GM23338 (cell line): ENCODE data around the gene NFRKB. TPM values are rescaled to one million over a fixed set of nuclear protein-coding genes. Genes with fewer than 3 reads are reported as not detected.

Source experiments
- ATAC-seq: fragments of 200-7000 bp; cut with Tn5 transposase; 3 replicates; pipeline ENCODE4 v1.9.1; 2020
- DNase-seq: peaks from one replicate; pipeline ENCODE4 v3.0.0-alpha.2; 2015; ENCODE audit warnings: low spot score
- H2AFZ ChIP-seq: fragments of 200-600 bp; sonication (generic); 2 replicates; pipeline ENCODE4 v1.8.0; 2016; ENCODE audit warnings: antibody characterized with exemption, mild to moderate bottlenecking, moderate library complexity
- H3F3A ChIP-seq: fragments of 200-600 bp; sonication (generic); replicated peaks from 2 replicates; pipeline ENCODE4 v1.8.0; 2017; ENCODE audit warnings: antibody characterized with exemption, mixed run types, low read depth
- H3K27ac ChIP-seq: fragments of 200-600 bp; sonication (generic); 2 replicates; pipeline ENCODE4 v1.6.1; 2016; ENCODE audit warnings: low read depth
- H3K27me3 ChIP-seq: fragments of 200-600 bp; sonication (generic); 2 replicates; pipeline ENCODE4 v1.8.0; 2016; ENCODE audit warnings: mild to moderate bottlenecking, mixed run types, moderate library complexity; ENCODE audit not compliant: insufficient read depth
- H3K36me3 ChIP-seq: fragments of 200-600 bp; sonication (generic); 2 replicates; pipeline ENCODE4 v1.8.0; 2016; ENCODE audit warnings: mild to moderate bottlenecking; ENCODE audit not compliant: insufficient read depth
- H3K4me1 ChIP-seq: fragments of 200-600 bp; sonication (generic); 2 replicates; pipeline ENCODE4 v1.8.0; 2016; ENCODE audit warnings: mild to moderate bottlenecking, moderate library complexity; ENCODE audit not compliant: insufficient read depth
- H3K4me2 ChIP-seq: fragments of 200-600 bp; sonication (generic); 2 replicates; pipeline ENCODE4 v1.7.1; 2017; ENCODE audit warnings: mixed run types
- H3K4me3 ChIP-seq: fragments of 200-600 bp; sonication (generic); 2 replicates; pipeline ENCODE4 v1.6.1; 2016; ENCODE audit warnings: mixed run types
- H3K79me2 ChIP-seq: fragments of 200-600 bp; sonication (generic); replicated peaks from 2 replicates; pipeline ENCODE4 v1.8.0; 2017; ENCODE audit warnings: mild to moderate bottlenecking; ENCODE audit not compliant: insufficient read depth
- H3K9me2 ChIP-seq: fragments of 200-600 bp; sonication (generic); 2 replicates; pipeline ENCODE4 v1.8.0; 2017; ENCODE audit not compliant: insufficient read depth
- H4K20me1 ChIP-seq: fragments of 200-600 bp; sonication (generic); replicated peaks from 2 replicates; pipeline ENCODE4 v1.8.0; 2017; ENCODE audit warnings: mild to moderate bottlenecking; ENCODE audit not compliant: insufficient read depth
- H3K27ac Mint-ChIP-seq: 2 replicates; pipeline ENCODE4 v1.8.0; 2020; ENCODE audit warnings: inconsistent platforms, mild to moderate bottlenecking, moderate library complexity, mixed read lengths
- H3K27me3 Mint-ChIP-seq: 3 replicates; pipeline ENCODE4 v1.8.0; 2022; ENCODE audit warnings: low read depth, mild to moderate bottlenecking, moderate library complexity, mixed read lengths, inconsistent platforms; ENCODE audit not compliant: insufficient read depth, poor library complexity
- H3K36me3 Mint-ChIP-seq: 3 replicates; pipeline ENCODE4 v1.8.0; 2021; ENCODE audit warnings: low read depth, mild to moderate bottlenecking, inconsistent platforms, moderate library complexity, mixed read lengths
- H3K4me1 Mint-ChIP-seq: 3 replicates; pipeline ENCODE4 v1.8.0; 2020; ENCODE audit warnings: mild to moderate bottlenecking, inconsistent platforms, mixed read lengths
- H3K4me3 Mint-ChIP-seq: 3 replicates; pipeline ENCODE4 v1.8.0; 2021; ENCODE audit warnings: moderate library complexity, mild to moderate bottlenecking, inconsistent platforms, mixed read lengths
- H3K9me3 Mint-ChIP-seq: 3 replicates; pipeline ENCODE4 v1.8.0; 2020; ENCODE audit warnings: moderate library complexity, mild to moderate bottlenecking, inconsistent platforms, mixed read lengths
- CREB1 ChIP-seq: fragments of 250-450 bp; sonication (Bioruptor Pico); IDR thresholded peaks from 2 replicates; pipeline ENCODE4 v1.5.0; 2020; ENCODE audit warnings: low read depth, mild to moderate bottlenecking, moderate library complexity
- ETS1 ChIP-seq: IDR thresholded peaks from 2 replicates; pipeline ENCODE4 v1.6.1; 2016; ENCODE audit warnings: antibody characterized with exemption
- REST ChIP-seq: IDR thresholded peaks from one replicate; pipeline ENCODE4 v1.6.1; 2018; ENCODE audit warnings: antibody characterized with exemption; ENCODE audit not compliant: unreplicated experiment
- STAT1 ChIP-seq: IDR thresholded peaks from one replicate; pipeline ENCODE4 v1.6.1; 2016; ENCODE audit warnings: antibody characterized with exemption; ENCODE audit not compliant: unreplicated experiment
- ZNF114 ChIP-seq: fragments of 250-450 bp; sonication (Bioruptor Pico); IDR thresholded peaks from 2 replicates; pipeline ENCODE4 v1.5.0; 2020; ENCODE audit warnings: mild to moderate bottlenecking, moderate library complexity
- ZNF462 ChIP-seq: fragments of 250-450 bp; sonication (Bioruptor Pico); IDR thresholded peaks from 2 replicates; pipeline ENCODE4 v1.5.0; 2020; ENCODE audit warnings: mild to moderate bottlenecking, moderate library complexity
- polyA plus RNA-seq: library from polyadenylated mRNA; unstranded; fragments of >200 nt; fragmentation: Nextera tagmentation; extraction: Ambion mirVana; gene quantifications from 2 replicates; pipeline ENCODE4 v1.2.1, GENCODE V29; 2016
- total RNA-seq: library from RNA; depleted of rRNA; stranded (reverse); fragments of >200 nt; shearing (Covaris generic); gene quantifications from 2 replicates; pipeline ENCODE4 v1.2.3, GENCODE V29; 2014

The NFRKB gene
- total and polyA plus RNA-seq, 2 experiments from 2014 or later = 22.4 to 44.9 TPM

- TF ChIP-seq ZNF462 (CRISPR knock-in tag) (no peak), STAT1 (no peak)
Measured at GRCh38 chr11:129910360-129910759, 15.0 kb upstream of the NFRKB start (continued).

GRCh38 chr11:129905402-129905801 lies 10.0 kb upstream of the NFRKB start:
- Mint-ChIP-seq H3K4me3 (no peak overlapping the region), H3K9me3 (no peaks in the 10 kb centered on the region), H3K27ac (no peak overlapping the region), H3K4me1 (no peaks in the 10 kb centered on the region), H3K27me3 (peaks cover 2% of the 10 kb centered on the region), H3K36me3 (peaks cover 47% of the 10 kb centered on the region)
- no peaks in the 10 kb centered on the region; the same call in none of the 2 replicates for H4K20me1 ChIP-seq
- no peak overlapping the region for H3K4me3 ChIP-seq
- no peak for TF ChIP-seq ETS1
- TF ChIP-seq CREB1 (CRISPR knock-in tag) = no peak
- no peak for TF ChIP-seq REST
- TF ChIP-seq ZNF114 (CRISPR knock-in tag) = no peak
- TF ChIP-seq STAT1 = no peak
- no peak overlapping the region for H2AFZ ChIP-seq
- H3F3A ChIP-seq = no peaks in the 10 kb centered on the region
- H3K4me1 ChIP-seq = no peaks in the 10 kb centered on the region
- DNase-seq = no peak
- H3K36me3 ChIP-seq = peaks cover 17% of the 10 kb centered on the region
- no peak overlapping the region for H3K27ac ChIP-seq
- no peaks in the 10 kb centered on the region for H3K27me3 ChIP-seq
- no peaks in the 10 kb centered on the region for H3K9me2 ChIP-seq
- no peak overlapping the region for H3K4me2 ChIP-seq
- no peak for ATAC-seq
- H3K79me2 ChIP-seq = no peaks in the 10 kb centered on the region
